ENCODE data around the gene MISP. TPM values are rescaled to one million over a fixed set of nuclear protein-coding genes. Genes with fewer than 3 reads are reported as not detected.

MISP gene
- total RNA-seq, 1 donor, result 0.09 TPM

GRCh38 chr19:782878-783668 lies 32.2 kb downstream of the MISP start:
- TF ChIP-seq CTCF (IDR thresholded peaks at IDR 0.05; ENCODE audit: insufficient read depth, low read length), result no peak
- H3K4me3 ChIP-seq (ENCODE audit: low read depth, low read length), result peak overlapping the region; percentile 6
- DNase-seq (ENCODE audit: low read depth), result no peak

GRCh38 chr19:784541-784940 lies 33.6 kb downstream of the MISP start:
- H3K4me3 ChIP-seq (ENCODE audit: low read depth, low read length), result no peak overlapping the region
- no peak for DNase-seq (ENCODE audit: low read depth)
- no peak for TF ChIP-seq CTCF (IDR thresholded peaks at IDR 0.05; ENCODE audit: insufficient read depth, low read length)

- no peak for DNase-seq (ENCODE audit: low read depth)
- TF ChIP-seq CTCF (IDR thresholded peaks at IDR 0.05; ENCODE audit: insufficient read depth, low read length), result no peak
- no peak overlapping the region for H3K4me3 ChIP-seq (ENCODE audit: low read depth, low read length)
Observed at GRCh38 chr19:787536-787935, 36.6 kb downstream of the MISP start.

GRCh38 chr19:788686-788982 lies 37.7 kb downstream of the MISP start:
- H3K4me3 ChIP-seq (ENCODE audit: low read depth, low read length), result no peak overlapping the region
- no peak for TF ChIP-seq CTCF (IDR thresholded peaks at IDR 0.05; ENCODE audit: insufficient read depth, low read length)
- DNase-seq (ENCODE audit: low read depth), result no peak

GRCh38 chr19:788983-789700 lies 38.2 kb downstream of the MISP start:
- no peak for TF ChIP-seq CTCF (IDR thresholded peaks at IDR 0.05; ENCODE audit: insufficient read depth, low read length)
- DNase-seq (ENCODE audit: low read depth), result no peak
- no peak overlapping the region for H3K4me3 ChIP-seq (ENCODE audit: low read depth, low read length)

- no peak overlapping the region for H3K4me3 ChIP-seq (ENCODE audit: low read depth, low read length)
- no peak for DNase-seq (ENCODE audit: low read depth)
- no peak for TF ChIP-seq CTCF (IDR thresholded peaks at IDR 0.05; ENCODE audit: insufficient read depth, low read length)
Observed at GRCh38 chr19:789701-790060, 38.8 kb downstream of the MISP start.
